HPDE6-E6E7 (cell line): ENCODE data around the gene GABRD.

Experiments used
- DNase-seq: peaks from one replicate; pipeline ENCODE4 v3.0.0; 2011; ENCODE audit warnings: missing footprints; ENCODE audit errors: extremely low spot score

The GABRD gene

DNA sequence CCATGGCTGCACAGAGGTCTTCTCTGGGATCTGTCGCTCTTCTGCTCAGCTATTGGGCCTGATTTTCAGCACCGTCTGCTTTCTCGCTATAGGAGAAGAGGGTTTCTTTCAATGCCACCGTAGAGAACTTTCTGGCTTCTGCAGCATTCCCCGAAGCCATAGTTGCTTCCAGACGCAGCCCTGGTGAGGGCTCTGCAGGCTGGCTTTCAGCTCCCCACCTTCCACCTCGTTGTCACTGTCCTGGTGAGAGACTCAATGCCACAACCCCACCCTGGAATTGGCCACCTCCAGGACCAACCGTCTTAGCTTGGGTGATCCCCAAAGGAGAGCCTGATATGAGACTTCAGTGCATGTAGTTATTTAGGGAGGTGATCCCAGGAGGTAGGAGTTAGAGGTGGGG lies 19.1 kb downstream of the GABRD start:
- no peak for DNase-seq

DNA sequence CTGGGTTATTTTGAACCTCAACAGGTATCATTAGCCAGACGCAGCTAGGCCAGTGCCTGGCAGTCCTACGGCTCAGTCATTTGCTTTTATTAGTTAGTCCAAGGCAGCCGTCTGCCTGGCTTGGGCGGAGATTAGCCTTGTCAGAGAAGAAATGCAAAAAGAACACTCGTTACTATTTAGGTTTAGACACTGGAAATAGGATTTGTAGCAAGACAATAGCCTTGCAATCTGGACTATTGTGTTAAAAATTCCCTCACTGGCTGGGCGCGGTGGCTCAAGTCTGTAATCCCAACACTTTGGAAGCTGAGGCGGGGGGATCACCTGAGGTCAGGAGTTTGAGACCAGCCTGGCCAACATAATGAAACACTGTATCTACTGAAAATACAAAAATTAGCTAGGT lies 20.1 kb downstream of the GABRD start:
- DNase-seq = no peak

DNA sequence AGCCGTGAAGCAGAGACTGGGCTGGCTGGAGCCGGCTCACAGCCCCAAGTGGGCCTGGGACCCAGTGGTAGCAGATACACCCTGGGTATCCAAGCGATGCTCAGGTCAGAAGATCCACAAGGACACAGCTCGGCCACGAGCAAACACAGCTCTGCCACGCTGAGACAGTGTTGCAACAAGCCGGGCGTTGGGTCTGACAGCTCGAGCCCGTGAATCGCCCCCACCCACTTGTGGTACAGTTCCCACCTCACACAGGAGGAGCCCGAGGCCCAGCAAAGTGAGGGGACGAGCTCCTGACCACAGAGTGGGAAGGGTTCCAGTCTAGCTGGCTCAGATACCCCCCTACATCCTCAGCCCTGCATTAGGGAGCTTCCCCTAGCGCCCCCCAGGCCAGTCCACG lies 22.2 kb downstream of the GABRD start:
- DNase-seq = no peak

GRCh38 chr1:2041887-2042286 lies 22.7 kb downstream of the GABRD start:
- DNase-seq = no peak

DNA sequence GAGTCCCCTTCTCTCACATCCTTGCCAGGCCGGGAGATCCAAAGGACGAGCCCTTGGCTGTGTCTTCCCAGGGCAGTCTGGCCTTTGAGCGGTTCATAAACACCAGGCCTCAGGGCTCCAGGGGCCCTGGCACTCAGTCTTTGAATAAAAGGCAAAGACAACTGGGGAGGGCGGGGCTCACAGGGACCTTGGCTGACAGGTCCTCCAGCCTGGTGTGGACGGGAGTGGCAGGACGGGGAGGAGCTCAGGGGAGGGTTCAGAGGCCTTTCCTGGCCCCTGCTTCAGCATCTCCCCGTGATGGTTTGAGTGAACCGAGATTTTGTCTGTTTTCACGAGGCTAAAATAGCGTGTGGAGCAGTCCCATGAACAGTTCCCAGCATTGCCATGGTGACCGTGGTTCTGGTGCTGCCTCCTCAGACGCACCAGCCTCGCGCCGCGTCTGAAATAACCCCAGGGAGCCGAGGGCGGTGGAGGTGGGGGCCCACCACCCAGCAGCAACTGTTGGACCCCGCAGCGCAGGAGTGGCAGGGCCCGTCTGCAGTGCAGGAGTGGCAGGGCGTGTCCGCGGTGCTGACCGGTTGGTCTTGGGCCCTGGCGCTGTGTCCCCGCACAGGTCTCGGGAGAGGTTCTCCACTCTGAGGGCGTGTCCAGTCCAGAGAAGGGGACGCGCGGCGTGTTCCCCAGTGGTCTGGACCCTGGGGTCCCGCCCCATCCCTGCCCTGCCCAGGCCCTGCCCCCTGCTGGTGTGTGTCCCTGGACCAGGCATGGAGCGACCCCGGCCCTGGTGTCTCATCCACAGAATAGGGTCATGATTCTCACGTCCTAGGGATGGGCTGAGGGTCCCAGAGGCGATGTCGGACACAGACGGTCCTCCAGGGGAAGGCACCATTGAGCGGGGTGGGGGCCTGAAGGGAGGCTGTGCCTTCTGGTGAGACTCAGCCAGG lies 24.0 kb downstream of the GABRD start:
- DNase-seq = no peak

DNA sequence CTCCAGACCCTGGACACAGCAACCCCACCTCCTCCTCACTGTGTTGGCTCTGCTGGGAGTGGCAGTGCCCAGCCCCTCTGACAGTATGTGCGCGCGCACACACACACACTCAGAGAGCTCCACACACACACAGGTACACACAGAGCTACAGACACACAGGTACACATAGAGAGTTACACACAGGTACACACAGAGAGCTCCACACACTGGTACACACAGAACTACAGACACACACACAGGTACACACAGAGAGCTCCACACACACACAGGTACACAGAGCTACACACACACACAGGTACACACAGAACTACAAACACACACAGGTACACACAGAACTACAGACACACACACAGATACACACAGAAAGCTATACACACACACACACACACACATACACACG lies 24.7 kb downstream of the GABRD start:
- DNase-seq = no peak

DNA sequence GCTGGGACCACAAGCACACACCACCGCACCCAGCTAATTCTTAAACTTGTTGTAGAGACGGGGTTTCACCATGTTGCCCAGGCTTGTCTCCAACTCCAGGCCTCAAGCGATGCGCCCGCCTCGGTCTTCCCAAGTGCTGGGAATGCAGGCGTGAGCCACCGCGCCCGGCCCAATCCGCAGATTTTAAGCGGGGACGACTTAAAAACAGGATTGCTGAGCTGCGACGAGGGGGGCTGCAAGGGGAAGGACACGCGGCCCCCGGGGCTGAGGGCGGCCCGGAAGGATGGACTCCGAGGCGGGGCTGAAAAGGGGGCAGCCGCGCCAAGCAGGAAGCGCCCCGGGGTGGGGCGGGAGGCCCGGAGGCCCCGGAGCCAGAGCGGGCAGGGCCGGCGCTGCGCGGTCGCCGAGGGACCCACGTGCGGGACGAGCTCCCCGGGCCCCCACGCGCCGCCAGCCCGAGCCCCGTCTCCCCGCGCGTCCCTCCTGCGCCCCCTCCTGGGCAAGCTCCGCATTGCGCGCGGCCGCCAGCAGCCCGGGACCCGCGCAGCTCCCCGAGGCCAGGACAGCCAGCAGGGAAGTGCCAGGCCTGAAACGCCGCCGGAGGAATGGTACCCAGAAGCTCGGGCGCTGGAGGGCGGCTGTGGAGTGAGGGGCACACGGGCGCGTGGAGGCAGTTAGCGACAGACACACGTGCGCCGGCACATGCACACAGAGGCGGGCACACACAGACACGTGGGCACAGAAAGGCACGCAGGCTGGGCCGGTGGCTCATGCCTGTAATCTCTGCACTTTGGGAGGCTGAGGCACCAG lies 25.6 kb downstream of the GABRD start:
- DNase-seq = peak; percentile 56

GRCh38 chr1:2045468-2046173 lies 26.5 kb downstream of the GABRD start:
- no peak for DNase-seq

GRCh38 chr1:2046174-2046917 lies 27.2 kb downstream of the GABRD start:
- DNase-seq = peak; percentile 63

DNA sequence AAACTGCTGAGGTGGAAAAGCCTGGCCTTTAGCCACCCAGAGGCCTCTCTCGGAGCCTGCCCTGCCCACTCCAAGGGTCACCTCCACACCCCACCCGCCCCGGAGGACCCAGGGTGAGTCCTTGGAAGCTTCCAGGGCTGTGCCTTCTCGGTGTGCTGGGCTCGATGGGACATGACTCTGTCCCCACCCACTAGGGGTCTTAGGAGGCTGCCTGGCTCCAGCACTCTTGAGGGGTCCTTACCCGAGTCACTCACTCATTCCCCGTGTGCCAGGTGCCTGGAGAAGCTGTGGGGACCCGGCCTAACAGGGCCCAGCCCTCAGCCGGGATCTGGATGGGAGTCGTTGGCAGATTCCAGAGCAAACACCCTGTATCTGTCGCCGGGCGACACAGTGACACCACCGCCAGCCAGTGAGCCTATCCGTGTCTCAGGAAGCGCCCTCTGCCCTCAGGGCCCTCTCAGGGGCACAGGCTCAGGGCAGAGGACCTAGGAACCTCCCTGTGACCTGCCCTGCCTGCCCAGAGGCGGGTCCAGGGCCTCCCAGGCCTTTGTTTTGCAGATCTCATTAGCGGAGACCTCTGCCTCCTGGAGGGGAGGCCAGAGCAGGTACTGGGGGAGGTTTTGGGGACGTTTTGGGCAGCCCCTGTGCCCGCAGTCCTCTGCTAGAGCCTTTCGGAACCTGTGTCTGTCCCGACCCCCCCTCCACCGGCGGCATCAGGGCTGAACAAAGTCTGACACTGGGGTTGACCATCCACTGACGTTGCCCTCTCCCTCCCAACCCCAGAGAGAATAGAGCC lies 28.0 kb downstream of the GABRD start:
- DNase-seq = no peak

GRCh38 chr1:2047749-2048729 lies 28.9 kb downstream of the GABRD start:
- DNase-seq = no peak

- DNase-seq = peak; percentile 69
These were observed 30.1 kb downstream of the GABRD start for GRCh38 chr1:2049225-2049717.

DNA sequence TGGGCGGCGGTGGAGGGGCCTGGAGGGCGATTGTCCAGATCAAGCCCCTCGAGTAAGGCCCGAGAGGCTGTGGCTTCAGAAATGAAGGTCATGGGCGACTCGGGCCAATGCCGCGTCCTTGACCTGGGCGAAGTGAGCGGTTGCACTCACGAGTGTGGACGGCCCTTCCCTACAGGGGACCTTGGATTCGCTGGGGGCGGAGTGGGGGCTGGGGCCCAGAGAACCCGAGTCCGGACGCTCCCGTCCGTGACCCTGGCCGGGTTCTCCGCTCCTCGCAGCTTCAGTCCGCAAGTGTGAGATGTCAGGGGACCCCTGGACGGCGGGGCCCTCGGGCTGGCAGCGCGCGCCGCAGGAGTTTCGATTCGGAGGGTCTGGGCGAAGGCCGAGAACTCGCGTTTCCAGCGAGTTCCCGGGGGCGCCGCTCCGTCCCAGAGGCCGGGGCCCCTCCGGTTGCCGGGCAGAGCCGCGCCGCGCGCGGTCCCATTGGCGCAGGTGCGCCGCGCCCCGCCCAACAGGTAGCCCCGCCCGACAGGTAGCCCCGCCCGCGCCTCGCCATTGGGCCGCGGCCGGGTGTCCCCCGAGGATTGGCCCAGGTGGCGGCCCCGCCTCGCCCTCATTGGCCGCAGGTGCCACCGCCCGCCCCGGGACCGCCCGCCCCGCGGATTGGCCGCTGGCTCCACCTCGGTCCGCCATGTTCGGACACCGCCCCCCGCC lies 30.7 kb downstream of the GABRD start, which contains the start of gene PRKCZ:
Gene PRKCZ, plus strand, starts transcription at position 694 of the 714 bp plus-strand sequence. CDS start 220 bp downstream, outside the sequence.
- peak; percentile 93 for DNase-seq

GRCh38 chr1:2050461-2050792 lies 31.3 kb downstream of the GABRD start:
- DNase-seq = peak; percentile 49

DNA sequence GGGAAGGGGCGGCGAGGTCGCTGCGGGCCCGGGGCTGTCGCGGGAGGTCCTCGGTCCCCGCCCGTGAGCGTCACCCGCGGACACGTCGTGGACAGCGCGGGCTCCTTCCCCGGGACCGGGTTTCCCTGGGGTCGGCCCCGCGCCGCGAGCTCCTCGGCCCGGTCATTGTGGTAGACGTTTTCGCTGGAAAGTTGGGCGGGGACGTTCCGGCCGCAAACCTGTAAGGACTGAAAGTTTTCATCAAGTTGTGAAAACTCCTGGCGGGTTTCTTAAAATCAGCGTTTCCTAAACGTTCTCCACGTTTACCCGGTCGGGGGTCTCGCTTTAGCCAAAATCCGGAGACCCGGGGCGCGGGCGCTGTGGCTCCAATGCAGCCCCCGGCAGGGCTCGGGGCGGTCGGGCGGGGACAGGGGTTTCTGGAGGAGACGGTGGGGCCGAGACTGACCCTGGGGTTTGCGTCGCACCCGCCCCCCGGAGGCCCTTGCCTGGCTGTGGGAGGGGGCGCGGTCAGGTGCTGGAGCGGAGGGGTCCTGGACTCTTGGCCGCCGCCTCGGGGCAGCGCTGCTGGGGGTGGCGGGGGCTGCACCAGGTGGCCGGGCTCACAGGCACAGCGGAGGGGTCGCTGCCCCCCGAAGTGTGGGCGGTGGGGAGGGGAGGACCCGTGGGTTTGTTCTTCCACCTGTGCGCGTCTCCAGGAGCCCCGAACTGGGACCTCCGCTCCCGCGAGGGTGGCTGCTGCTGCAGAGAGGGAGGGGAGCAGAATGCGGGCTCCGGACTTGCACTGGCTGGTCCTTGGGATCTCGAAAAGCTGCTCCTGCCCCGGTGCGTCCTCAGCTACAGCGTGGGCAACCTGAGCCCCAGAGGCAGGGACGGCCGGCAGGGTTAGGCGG lies 31.9 kb downstream of the GABRD start:
- no peak for DNase-seq

GRCh38 chr1:2052054-2052679 lies 33.0 kb downstream of the GABRD start:
- DNase-seq = no peak

DNA sequence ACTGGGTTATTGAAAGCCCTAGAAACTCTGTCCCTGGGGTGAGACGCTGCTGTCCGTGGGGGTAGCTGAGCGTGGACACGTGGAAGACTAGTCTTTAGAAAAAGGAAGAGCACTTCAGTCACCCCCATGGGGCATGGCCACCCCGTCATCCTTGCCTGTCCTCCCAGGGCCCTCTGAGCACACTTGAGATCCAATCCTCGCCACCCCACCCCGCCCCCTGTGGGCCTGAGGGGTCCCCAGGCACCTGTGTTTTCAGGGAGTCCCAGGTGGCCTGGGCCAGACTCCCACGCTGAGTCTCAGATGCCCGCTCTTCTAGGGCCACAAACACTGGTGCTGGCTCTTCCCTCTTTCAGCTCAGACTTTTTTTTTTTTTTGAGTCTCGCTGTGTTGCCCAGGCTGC lies 33.6 kb downstream of the GABRD start:
- DNase-seq = no peak
